C1 segment of cervical spinal cord (tissue), 14 donors: ENCODE data around the gene CYP4F2.
"Not testable (repeated sequence)": the region's sequence is repeated elsewhere in the genome, so short reads cannot be mapped to it uniquely, and the experiment has no call there.

Experiments
- DNase-seq, 14 donors: peaks; one replicate each; lab custom pipeline; 2025; lab: John Stamatoyannopoulos, UW

The CYP4F2 gene

DNA sequence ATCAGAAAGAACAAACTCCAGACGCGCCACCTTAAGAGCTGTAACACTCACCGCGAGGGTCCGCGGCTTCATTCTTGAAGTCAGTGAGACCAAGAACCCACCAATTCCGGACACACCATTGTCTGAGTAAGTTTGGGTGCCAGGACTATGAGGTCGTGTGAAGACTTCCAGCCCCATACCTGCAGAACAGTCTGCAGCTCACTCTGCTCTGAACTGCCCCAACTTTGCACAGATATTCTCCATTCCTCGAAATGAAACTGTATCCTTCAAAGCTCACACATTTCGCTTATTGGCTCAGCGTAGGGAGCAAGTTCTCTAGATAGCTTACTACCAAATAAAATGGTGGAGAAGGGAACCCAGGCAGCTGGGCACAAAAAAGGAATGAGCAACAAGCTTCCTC lies 2.6 kb upstream of the CYP4F2 start:
- DNase-seq = no peak

GRCh38 chr19:15900032-15900431 lies 2.2 kb upstream of the CYP4F2 start:
- DNase-seq = not testable (repeated sequence)

GRCh38 chr19:15899561-15899960 lies 1.7 kb upstream of the CYP4F2 start:
- DNase-seq = not testable (repeated sequence)

GRCh38 chr19:15897026-15897737 lies 692 bp downstream of the CYP4F2 start:
- DNase-seq = no peak

- DNase-seq = no peak
These were observed 1.9 kb downstream of the CYP4F2 start for GRCh38 chr19:15895876-15896430.

DNA sequence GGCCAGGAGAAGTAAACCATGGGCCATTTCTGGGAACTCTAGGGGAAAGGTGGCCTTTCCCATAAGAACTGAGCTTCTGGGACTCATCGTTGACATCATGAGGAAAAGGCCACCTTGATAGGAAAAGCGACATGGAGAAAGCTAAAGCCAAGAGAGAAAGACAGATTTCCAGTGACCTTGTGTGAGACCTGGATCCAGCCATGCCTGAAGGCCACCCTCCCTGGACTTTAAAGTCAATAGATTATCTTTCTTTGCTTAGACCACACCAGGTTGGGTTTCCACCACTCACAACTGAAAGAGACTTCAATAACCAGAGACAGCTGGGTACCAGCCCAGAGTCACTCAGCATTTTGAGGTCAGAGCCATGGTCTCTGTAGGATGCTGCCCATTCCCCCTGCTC lies 3.5 kb downstream of the CYP4F2 start:
- DNase-seq = no peak

- no peak for DNase-seq
These were observed 4.4 kb downstream of the CYP4F2 start for GRCh38 chr19:15893477-15893876.

GRCh38 chr19:15892012-15892411 lies 5.9 kb downstream of the CYP4F2 start:
- no peak for DNase-seq

DNA sequence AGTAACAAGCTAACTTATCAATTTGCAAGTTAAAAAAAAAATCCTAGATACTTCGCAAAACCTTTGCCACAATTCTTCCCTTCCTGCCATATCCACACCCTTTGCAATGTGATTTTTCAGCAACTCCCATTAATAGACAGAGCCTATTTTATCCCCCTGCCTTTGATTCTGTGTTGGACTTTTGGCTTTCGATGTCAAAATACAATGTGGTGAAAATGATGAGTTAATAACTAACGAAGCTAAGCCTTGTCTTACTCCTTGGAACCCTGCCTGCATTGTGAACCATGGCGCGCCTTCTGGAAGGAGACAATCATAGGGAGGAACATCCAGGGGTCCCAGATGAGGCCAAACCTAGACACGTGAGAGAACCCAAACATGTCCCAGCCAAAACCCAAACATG lies 6.4 kb downstream of the CYP4F2 start:
- DNase-seq = no peak

- DNase-seq = not testable (repeated sequence)
These were observed 8.5 kb downstream of the CYP4F2 start for GRCh38 chr19:15889339-15889738.

- no peak for DNase-seq
These were observed 12.0 kb downstream of the CYP4F2 start for GRCh38 chr19:15885919-15886318.

- DNase-seq = no peak
These were observed 12.7 kb downstream of the CYP4F2 start for GRCh38 chr19:15885167-15885566.

GRCh38 chr19:15883329-15883728 lies 14.5 kb downstream of the CYP4F2 start:
- not testable (repeated sequence) for DNase-seq

DNA sequence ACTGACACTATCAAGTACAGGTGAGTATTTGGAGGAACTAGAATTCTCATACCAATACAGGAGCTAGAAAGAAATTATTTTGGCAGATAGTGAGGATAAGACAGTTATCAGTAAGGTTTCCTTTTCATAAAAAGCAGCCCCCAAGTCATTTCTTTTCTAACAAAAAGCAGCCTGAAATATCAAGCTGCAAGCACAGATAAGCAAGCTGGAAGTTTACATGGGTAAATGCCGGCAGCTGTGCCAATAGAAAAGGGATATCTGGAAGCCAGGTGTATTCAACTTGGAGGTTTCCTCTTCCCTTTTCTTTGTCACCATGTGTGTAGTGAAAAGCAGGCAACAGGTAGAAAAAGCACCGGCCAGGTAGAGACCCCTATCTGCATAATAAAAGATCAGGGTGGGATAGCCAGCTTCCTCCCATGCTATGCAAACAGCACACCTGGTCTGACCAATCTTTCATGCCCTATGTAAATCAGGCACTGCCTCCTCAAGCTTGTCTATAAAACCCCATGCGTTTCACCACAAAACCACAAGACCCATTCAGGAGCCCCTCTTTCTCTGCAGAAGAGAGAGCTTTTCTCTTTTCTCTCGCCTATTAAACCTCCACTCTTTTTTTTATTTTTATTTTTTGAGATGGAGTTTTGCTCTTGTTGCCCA lies 22.9 kb downstream of the CYP4F2 start:
- no peak for DNase-seq

GRCh38 chr19:15873771-15874170 lies 24.1 kb downstream of the CYP4F2 start:
- not testable (repeated sequence) for DNase-seq

DNA sequence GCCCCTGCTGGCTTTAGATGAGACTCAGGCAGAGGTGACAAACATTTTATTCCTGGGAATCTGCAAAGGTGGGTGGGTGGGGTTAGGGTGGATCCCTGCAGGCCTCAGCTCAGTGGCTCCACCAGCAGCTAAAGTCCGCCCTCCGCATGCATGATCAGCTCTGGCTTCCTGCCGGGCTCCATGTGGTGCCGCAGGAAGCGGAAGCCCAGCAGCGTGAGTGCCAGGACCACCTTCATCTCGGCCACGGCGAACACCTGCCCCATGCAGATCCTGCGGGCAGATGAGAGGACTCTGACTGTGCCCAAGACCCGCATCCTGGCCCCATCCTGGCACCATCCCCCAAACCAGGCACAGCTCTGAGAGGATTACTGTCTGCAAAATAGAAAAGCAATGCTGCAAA lies 26.3 kb downstream of the CYP4F2 start:
- DNase-seq = no peak

DNA sequence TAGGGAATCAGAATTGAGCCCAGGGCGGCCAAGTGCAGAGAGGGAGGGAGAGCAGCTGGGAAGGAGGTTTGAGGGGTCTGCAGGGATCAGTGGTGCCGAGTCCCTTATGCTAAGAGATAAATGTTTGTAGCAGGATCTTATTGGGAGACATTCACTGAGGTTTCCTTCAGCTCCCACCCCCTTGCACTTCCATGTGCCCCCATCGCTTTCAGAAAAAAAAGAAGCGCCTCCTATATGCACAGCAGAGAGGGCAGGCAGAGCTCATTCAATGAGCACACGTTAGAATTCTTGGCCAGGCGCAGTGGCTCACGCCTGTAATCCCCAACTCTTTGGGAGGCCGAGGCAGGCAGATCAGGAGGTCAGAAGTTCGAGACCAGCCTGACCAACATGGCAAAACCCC lies 28.0 kb downstream of the CYP4F2 start:
- no peak for DNase-seq

- peak in 4 of 14 donors; percentile 0 to 9 (median 2) for DNase-seq
These were observed 28.7 kb downstream of the CYP4F2 start for GRCh38 chr19:15869109-15869555.

GRCh38 chr19:15866636-15867035 lies 31.2 kb downstream of the CYP4F2 start:
- no peak for DNase-seq

GRCh38 chr19:15864824-15865223 lies 33.0 kb downstream of the CYP4F2 start:
- DNase-seq = no peak

DNA sequence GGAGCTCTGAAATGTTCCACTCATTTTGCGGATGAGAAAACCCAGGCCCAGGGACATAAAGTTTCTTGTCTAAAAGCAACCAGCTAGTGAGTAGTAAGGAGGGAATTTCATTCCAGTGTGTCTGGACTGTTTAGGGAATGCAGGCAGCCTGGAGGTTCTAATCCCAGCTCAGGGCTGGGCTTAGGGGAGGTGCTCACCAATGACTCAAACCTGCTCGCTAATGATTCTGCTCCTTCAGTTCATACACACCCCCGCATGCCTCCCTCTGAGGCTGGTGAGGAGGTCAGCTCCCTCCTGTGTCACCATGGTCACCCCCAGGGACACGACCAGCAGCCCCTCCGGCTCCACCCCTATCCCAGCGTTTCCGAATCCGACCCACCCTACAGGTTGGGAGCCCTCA lies 34.6 kb downstream of the CYP4F2 start:
- DNase-seq = no peak

DNA sequence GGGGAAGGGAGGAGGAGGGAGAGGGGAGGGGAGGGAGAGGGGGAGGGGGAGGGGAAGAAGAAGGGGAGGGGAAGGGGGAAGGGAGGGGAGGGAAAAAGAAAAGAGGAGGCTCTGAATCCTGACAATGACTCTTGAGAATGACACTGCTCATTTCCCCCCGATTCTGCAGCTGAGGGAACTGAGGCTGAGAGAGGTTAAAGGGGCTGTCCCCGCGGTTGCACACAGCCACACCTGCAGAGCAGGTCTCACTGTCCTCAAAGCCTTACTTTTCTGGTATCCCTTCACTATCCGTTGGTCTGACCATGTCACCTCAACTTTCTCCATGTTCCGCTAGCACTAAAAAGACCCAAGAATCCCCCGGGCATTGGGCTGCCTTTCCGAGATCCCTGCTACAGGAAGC lies 35.4 kb downstream of the CYP4F2 start:
- no peak for DNase-seq

GRCh38 chr19:15860522-15860921 lies 37.4 kb downstream of the CYP4F2 start:
- no peak for DNase-seq
